ENCODE data around the gene CSNK1G3.
"Not testable (repeated sequence)": the region's sequence is repeated elsewhere in the genome, so short reads cannot be mapped to it uniquely, and the experiment has no call there.

The CSNK1G3 gene

DNA sequence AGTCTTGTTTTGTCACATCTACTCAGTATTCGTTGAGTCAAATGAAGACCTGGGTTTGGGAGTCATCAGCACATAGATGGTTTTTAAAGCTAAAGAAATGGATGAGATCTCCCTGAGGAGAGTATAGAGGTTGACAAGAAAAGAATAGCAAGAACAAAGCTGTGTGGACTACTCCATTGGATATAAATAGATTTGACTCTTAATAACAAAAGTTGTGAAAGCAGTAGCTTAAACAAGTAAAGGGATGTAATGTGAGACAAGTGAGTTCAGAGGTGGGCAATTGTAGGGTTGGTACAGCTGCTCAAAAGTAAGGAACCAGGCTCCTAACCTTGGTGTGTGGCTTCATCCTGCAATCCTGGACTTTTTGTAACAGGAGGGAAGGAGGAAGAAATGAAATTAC is 49.3 kb downstream of the CSNK1G3 start:
- DNase-seq: no peak

DNA sequence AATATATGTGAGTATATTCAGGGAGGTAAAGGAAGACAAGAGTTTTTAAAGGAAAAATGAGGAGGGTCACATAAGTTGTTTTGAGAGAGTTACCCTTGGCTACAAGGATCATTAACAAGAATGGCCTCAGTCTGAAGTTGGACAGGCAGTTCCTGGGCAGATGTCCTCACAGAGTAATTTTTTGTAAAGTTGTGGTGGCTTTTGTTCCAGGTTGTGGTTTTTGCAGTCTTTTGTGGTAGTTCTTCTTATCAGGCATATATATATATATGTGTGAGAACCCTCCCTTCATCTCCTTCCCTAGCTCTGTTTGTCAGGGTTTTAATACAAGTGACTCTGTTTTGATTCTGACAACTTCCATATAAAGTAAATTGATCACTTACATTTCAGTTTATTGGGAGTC is 60.0 kb downstream of the CSNK1G3 start:
- no peak for DNase-seq

DNA sequence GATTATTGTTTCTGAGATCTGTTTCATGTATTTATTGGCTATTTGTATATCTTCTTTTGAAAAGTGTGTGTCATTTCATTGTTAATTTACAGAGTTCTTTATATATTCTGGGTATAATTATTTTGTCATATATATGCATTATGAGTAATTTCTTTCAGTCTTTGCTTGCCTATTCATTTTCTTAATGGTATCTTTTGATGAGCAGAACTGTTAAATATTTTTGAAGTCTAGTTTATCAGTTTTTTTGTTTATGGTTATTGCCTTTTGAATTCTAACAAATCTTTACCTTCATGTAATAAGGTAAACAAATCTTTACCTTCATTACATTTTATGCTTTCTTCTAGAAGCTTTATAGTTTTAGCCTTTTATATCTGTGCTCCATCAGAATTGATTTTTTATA is 66.4 kb downstream of the CSNK1G3 start:
- DNase-seq: no peak

DNA sequence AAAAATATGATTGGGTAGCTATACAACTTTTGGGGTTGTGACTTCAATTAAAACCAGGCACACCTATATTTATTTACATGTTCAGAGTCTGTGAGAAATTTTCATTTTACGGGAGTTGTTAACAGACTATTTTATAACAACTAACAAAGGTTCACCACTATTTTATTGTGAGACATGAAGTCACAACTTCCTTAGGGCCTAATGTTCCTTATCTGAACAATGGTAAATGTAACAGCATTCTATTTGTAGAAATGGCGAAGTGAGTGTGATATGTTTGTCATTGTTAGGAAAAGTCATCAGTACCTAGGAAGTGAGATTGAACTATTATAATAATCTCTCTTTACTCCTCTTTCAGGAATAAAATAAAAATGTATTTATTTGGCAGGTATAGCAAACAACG is 67.4 kb downstream of the CSNK1G3 start:
- DNase-seq: no peak

DNA sequence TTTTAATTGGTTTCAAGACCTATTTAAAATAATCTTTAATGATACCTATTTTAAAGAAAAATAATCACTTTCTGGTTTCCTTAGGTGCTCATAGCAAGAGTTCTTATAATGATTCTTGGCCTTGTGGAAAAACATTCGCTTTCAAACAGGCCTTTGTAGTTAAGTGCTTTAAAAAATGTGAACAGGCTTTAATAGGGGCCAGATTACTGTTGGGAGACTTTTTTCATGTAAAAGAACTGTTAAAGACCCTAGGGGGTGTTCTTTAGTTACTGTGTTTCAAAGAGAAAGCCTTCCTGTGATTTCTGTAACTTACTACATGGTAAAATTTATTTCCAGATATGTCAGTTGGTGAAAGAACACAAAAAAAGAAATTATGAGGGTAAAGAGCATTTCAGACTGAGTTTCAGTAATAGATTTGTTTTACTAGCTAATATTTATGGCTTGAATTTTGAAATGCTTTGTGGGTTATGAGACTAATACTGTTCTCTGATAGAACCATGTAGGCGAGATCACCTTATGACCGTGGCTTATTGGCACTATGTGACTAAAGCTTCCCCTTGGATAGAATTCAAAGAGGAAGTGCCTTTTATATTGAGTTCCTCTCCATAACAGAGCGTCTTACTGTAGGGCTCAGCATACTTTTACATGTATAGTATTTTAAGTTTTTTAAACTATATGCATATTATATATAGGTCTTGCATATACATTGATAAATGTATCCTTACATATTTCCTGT is 70.7 kb downstream of the CSNK1G3 start:
- DNase-seq: no peak

DNA sequence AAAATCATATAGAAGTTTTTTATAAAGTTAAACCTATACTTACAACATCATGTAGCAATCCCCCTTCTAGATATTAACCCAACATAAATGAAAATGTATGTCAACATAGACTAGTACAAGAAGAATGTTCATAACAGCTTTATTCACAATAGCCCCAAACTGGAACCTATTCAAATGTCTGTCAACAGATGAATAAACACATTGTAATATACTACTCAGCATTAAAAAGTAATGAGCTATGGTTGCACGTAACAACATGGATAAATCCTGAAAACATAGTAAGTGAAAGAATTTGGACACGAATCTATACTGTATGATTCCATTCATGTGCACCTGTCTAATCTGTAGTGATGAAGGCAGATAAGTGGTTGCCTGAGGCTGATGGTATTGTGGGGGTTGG is 73.9 kb downstream of the CSNK1G3 start:
- DNase-seq: no peak

DNA sequence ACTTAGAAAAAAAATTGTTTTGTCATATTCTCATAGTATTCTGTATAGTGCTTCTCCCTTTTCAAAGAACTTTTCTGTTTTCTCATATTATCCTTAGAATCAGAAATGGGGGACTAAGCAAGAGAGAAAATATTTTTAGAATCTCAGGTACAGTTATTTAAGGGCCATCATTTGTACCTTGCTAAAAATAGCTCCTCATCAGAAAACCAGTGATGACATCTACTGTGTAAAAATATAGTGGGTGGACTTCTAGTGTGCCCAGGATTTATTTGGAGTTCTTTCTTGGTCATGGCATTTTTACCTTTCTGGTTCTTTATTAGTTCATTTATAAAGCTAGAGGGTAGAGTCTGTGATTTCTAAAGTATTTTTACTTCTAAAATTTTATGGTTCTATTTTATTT is 82.5 kb downstream of the CSNK1G3 start:
- DNase-seq: no peak

DNA sequence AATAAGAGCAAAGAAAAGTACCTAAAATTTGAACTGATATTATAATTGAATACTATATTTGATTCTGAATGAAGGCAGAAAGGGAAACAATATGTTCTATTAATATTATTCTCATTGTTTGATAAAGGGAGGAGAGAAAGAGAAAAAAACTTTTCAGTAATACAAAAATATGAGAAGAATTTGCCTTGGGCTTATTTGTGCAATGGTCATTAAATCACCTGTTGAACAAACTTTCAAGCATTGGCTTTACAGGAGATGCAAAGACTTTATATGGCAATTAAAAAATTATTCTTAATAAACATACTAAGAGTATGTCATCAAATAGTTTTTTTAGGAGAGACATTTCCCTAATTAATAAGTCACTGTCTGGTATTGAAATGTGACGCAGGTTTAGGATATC is 85.0 kb downstream of the CSNK1G3 start:
- no peak for DNase-seq

DNA sequence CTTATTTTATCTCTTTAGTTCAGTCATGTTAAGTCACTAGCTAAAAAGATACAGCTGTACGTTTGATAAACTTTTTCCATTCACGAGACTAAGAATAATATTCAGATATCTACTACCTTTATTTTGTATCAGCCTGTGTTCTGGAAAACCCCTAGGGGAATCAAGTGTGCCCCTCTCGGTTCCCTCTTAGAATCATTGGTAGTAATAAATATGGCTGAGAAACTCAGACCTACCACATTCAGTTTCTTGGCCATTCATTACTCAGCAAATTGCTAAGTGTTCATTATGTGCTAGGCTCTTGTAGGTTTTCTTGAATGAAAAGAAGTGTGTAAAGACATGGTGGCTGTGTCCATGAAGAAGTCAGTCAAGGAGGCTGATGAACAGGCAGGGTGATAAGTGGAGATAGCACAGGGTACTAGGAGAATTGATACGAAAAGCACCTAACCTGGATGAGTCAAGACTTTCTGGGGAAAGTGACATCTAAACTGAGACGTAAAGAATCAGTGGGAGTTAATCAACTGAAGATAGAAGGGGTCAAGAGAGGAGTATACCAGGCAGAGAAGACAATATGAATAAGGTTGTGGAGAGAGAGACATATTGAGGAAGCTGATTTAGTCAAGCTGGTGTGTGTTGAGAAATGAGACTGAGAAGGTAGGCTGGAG is 86.2 kb downstream of the CSNK1G3 start:
- DNase-seq: no peak

DNA sequence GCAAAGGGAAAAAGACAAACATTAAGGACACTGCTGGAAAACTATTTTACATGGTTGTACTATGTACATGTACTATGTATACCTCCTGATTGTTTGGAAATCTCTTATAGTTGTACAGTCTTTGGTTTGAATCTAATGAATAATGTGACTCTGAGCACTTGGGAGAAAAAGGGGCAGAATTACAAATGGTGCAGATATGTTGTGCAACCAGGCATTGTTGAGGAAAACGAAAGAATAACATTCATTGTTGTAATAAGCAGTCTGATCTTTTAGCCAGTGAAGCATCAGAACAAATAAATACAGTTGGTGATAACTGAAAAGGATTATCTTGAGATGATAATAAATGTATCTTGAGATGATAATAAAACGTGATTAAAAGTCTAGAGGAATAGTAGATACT is 87.2 kb downstream of the CSNK1G3 start:
- no peak for DNase-seq

DNA sequence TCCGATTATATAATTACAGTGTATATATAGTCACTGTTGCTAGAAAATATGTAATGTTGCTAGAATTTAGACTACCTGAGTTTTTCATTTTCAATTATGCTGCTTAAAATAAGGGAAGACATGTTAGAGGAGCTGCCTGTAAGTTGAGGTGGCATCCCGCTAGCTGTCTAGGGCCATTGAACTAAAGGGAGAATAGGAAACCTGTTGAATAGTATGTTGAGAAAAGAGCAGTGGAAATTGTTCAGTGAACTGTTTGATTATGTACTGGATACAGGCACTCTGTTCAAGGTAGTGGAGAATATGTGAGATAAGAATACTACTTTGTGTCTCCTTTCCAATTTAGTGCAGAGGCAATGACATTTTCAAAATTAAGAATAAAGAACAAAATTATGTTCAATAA is 89.6 kb downstream of the CSNK1G3 start:
- DNase-seq: no peak

DNA sequence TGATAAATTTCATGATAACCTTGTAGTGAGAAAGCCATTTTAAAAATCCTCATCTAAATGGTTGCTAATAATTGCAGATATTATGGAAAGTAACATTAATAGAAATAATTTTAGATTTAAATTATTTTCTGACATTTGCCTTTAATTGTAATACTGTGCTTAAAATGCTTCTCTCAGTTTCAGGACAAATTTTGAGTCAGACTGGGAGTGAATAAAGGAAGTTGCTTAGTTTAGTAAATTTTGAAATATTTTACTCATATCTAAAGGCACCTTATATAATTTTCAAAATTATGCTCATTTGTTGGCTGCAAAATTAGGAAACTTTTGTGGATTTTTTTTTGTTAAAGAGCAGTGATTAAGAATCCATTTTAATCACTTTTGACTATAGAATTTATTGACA is 93.8 kb downstream of the CSNK1G3 start:
- DNase-seq: no peak

DNA sequence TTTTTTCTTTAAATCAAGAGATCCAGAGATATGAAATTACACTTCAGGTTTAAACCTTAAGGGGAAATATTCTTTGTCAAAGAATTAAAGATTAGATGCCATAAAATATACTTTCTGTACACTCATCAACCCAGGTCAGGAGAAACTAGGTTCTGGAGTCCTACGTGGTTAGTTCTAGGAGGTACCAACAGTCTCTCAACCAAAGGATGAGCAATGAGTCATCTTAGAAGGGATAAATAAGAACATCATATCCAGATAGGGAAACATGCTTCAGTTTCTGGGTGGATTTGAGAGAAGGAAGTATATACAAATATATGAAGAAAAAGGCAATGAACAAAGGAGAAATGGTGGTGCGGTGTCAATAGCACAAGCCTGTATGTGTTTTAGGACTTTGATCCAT is 98.2 kb downstream of the CSNK1G3 start:
- DNase-seq: no peak

DNA sequence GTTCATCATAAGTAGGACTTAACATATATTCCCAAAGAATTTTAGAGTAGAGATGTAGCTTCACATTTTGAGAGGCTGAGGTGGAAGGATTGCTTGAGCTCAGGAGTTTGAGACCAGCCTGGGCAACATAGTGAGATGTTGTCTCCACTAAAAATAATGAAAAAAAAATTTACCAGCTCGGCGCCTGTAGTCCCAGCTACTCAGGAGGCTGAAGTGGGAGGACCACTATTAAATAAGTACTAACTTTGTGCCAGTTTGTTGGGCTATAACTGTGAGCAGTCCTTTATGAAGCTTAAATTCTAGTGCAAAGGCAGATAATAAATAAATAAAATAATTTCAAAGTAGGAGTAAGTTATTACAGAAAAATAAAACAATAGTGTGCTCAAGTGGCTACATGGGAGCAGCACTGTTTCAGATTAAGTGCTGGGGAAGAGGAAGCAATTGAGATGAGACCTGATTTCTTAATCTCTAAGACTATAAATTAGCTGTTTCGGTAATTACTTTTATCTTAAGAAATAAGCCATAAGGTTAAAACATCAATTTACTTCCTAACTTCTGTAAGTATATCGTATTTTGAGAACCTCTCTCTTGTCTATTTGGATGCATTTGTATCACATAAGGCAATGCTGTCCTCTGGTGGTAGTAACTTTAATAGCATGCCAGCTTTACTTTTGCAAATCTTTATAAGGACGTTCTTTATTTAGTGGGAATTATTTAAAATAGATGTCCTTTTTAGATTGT is 98.9 kb downstream of the CSNK1G3 start:
- DNase-seq: no peak

DNA sequence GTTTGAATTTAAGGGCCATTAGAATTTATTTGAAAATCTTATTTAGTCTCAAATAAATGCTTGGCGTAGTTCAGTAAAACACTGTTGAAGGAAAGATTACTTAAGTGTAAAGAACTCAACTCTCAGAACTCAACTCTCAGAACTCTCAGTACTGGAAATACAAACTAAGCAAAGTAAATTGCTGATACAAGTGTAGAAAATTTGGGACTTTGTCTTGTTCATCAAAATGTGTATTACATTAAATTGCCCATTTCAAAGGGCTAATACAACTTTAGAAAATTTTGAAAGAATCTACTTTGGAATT is 99.4 kb downstream of the CSNK1G3 start:
- no peak for DNase-seq

DNA sequence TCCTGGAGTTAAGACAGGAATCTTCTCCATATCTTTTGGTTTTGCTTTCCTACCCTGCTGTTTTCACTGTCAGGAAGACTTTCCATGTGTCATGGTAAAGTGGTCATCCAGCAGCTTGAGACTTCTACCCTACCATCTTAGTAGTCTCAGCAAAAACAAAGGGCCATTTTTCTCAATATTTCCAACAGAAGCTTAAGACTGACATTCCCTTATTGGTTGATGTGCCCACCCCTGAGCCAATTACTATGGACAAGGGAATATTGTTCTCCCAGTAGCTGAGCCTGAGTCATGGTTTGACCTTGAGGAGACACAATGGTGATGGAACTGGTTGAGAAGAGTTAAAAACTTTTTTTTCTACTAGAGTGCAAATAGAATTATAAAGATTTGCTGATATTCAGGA is 105.6 kb downstream of the CSNK1G3 start:
- DNase-seq: no peak

DNA sequence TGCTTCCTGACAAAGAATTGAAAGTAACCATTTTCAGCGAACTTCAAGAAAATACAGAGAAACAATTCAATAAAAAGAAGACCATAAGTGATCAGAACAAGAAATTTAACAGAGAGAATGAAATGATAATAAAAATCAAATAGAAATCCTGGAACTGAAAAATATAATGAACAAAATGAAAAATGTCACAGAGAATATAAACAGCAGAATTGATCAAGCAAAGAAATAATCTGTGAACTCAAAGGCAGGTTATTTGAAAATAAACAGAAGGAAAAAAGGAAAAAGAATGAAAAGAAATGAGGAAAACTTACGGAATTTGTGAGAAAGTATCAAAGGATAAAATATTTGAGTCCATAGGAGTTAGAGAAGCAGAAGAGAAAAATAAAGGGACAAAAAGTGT is 114.1 kb downstream of the CSNK1G3 start:
- no peak for DNase-seq

DNA sequence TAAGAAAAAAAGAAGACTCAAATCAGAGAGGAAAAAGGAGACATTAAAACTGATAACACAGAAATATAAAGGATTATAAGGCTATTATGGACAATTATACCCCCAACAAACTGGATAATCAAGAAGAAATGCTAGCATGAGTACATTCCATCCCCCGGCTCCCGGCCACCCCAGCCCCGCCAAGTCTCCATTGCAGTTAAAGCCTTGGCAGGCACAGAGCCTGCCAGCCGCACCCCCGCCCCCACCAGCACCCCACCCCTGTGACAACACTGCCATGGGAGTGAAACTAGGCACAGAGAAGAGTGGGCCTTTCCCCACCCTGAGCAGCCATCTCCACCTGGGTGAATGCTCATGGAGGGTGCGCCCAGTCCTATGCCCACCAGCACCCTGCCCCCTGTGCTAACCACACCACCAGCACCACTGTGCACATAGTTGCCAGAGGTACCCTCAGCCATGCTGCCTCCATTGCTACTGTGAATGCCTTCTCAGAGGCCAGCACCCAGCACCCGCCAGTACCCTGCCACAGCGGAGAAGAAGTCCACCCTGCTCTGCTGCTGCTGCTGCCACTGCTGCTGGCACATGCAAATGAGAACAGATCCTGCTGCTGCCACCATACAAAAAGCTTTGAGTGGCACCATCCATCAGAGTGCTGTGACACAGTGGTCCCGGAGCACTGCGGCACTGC is 117.0 kb downstream of the CSNK1G3 start:
- no peak for DNase-seq

DNA sequence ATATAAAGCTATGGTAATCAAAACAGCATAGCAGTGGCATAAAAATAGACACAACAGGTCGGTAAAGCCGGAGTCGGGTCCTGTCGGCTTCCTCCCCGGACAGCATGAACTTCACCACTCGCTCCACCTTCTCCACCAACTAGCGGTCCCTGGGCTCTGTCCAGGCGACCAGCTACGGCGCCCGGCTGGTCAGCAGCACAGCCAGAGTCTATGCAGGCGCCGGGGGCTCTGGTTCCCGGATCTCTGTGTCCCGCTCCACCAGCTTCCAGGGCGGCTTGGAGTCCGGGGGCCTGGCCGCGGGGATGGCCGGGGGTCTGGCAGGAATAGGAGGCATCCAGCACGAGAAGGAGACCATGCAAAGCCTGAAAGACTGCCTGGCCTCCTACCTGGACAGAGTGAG is 124.0 kb downstream of the CSNK1G3 start:
- no peak for DNase-seq

DNA sequence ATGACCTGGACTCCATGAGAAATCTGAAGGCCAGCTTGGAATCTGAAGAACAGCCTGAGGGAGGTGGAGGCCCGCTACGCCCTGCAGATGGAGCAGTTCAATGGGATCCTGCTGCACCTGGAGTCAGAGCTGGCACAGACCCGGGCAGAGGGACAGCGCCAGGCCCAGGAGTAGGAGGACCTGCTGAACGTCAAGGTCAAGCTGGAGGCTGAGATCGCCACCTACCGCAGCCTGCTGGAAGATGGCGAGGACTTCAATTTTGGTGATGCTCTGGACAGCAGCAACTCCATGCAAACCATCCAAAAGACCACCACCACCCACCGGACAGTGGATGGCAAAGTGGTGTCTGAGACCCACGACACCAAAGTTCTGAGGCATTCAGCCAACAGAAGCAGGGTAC is 125.1 kb downstream of the CSNK1G3 start:
- DNase-seq: not testable (repeated sequence)

DNA sequence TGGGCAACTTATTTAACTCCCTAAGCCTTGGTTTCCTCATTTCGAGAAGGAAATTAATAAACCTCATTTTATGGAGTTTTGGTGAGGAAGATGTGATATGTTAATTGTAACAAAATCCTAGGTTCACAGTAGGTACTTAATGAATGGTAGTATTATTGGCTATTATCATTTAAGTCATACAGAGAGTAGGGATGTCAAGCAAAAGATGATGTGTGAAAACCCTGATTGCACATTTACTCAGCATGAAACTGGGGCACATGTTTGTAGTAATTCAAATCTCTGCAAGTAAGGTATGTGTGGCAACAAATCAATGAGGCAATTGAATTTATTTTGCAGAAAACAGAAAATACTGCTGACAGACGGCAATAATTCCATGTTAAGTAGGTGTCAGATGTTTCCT is 127.3 kb downstream of the CSNK1G3 start:
- no peak for DNase-seq

DNA sequence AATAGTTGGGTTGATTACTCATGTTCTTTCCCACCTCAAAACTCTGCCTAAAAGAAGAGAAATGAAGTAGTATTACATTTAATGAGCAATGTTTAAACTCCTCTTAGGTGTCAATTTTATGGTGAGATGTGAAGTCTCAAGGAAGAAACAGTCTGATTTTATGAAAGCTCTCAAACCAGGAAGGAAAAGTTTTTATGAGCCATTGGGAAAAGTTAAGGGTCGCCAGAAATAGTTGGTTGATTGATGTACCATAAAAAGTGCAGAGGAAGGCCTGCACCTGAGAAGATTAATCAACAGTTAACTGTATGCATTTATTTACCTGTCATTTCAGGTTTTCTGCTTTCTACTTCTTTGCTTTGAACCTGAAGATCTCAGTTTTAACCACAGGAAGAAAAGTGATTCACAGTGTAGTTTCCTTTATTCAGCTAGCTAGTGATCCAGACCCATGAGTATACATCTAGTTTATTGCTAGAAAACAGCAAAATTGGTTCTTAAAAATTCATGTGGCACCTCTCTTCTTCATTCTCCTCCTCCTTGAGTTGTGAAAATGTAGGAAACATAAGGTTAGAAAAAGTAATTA is 133.1 kb downstream of the CSNK1G3 start:
- no peak for DNase-seq

DNA sequence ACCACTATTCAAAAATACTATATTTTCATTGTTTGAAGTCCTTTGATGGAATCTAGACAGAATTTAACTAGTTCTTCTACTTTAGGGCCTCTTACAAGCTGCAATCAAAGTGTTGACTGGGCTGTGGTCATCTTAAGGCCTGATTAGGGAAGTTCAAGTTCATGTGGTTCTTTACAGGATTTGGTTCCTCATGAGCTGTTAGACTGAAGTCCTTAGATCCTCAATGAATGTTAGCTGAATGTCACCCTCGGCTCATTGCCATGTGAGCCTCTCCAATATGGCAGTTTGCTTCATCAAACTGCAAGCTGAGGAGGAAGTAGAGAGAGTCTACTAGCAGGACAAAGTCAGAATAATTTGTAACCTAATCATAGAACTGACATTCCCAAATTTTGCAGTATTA is 135.1 kb downstream of the CSNK1G3 start:
- DNase-seq: no peak

DNA sequence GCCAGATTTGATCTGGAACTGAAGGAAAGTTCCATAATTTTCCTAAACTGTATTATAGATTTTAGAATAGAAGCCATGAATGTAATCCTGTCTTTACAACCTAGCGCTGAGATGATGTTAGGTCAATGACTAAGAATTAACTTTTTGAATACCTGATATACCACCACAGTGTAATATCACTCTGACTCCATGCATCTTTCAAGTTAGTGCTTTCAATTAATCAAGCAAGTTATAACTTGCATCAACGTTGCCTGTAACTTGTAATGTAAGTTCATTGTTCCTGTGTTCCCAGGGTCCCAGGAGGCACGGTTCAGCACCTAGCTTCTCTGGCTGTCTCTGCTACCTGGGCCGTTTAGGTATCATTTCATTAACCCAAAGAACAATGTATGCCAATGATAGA is 139.3 kb downstream of the CSNK1G3 start:
- no peak for DNase-seq

Measured in NCI-H1417 treated with DMSO at 0.1 percent for 48 hours (cell line).